Breast epithelium (tissue), 4 donors: Measurements from ENCODE around the gene ZNF554. TPM values are rescaled to one million over a fixed set of nuclear protein-coding genes. Genes with fewer than 3 reads are reported as not detected.
"Not testable (repeated sequence)": the region's sequence is repeated elsewhere in the genome, so short reads cannot be mapped to it uniquely, and the experiment has no call there.

Experiments used
- DNase-seq, 2 donors: peaks; one replicate each; pipeline ENCODE4 v3.0.0-alpha.2; 2019; ENCODE audit warnings: low spot score in 2 of 2
- H3K27ac ChIP-seq, 2 donors: fragments of 200-600 bp; sonication (generic) in 1 of 2; one replicate each; pipeline ENCODE4 v1.5.1; 2016 to 2019; ENCODE audit warnings: mild to moderate bottlenecking in 1 of 2
- H3K27me3 ChIP-seq, 2 donors: fragments of 200-600 bp; sonication (generic) in 1 of 2; one replicate each; pipeline versions ENCODE4 v1.5.1 to v1.6.0; 2017 to 2019; ENCODE audit warnings: control low read depth in 1 of 2, mild to moderate bottlenecking in 1 of 2
- H3K36me3 ChIP-seq: fragments of 200-600 bp; one replicate; pipeline ENCODE4 v1.5.1; 2019
- H3K4me1 ChIP-seq, 2 donors: fragments of 200-600 bp; sonication (generic); one replicate each; pipeline ENCODE4 v1.5.1; 2016 to 2019; ENCODE audit warnings: control low read depth in 1 of 2
- H3K4me3 ChIP-seq, 3 donors: fragments of 200-600 bp; sonication (generic); 1 replicate in 2 of 3; 2 replicates in 1 of 3; pipeline ENCODE4 v1.5.1; 2016 to 2019; ENCODE audit warnings: mild to moderate bottlenecking in 3 of 3, moderate library complexity in 2 of 3
- H3K9me3 ChIP-seq, 2 donors: fragments of 200-600 bp; sonication (generic) in 1 of 2; one replicate each; pipeline ENCODE4 v1.5.1; 2016 to 2019; ENCODE audit warnings: control low read depth in 1 of 2
- POLR2A ChIP-seq: fragments of 450-650 bp; IDR thresholded peaks from one replicate; pipeline ENCODE4 v1.6.1; 2016; ENCODE audit warnings: antibody characterized with exemption, mild to moderate bottlenecking, moderate library complexity
- POLR2AphosphoS5 ChIP-seq, 3 donors: sonication (generic); formaldehyde crosslinking; IDR thresholded peaks; one replicate each; pipeline ENCODE4 v1.6.1; 2017; ENCODE audit warnings: antibody characterized with exemption in 3 of 3
- intact Hi-C: fragments of 100-400 bp; cut with DNase I; formaldehyde crosslinking; loops from one replicate; pipeline ENCODE4 v1.15.1; 2023; ENCODE audit warnings: low total_unique reads
- total RNA-seq, 3 donors: library from RNA; depleted of rRNA; stranded (reverse); fragments of >200 nt; gene quantifications; one replicate each; pipeline ENCODE4 v1.1.0, GENCODE V29; 2016
- TF ChIP-seq, protein P1 (sequence below), 3 donors: fragments of 450-650 bp; IDR thresholded peaks; one replicate each; pipeline ENCODE4 v1.5.1; 2016 to 2017; ENCODE audit warnings: antibody characterized with exemption in 3 of 3, mild to moderate bottlenecking in 3 of 3, moderate library complexity in 3 of 3

The ZNF554 gene
- total RNA-seq, 3 donors from 2014 or later, result 2.1 to 10.4 (median 7.5) TPM

DNA sequence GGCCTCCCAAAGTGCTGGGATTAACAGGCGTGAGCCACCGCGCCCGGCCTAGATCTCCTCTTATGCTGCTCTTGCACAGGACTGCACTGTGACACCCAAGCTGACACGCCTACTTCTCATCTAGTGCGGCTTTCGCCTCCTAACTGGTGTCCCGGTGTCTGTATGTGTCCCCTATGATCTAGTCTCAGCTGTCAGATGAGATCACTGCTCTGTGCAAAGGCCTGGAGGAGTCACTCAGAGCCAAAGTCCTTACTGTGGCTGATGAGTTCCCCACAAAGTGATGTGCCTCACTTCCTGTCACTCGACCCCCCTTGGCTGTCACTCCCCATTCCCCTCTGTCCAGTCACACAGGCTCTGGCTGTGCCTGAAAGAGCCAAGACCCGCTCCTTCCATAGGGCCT lies 50.0 kb downstream of the ZNF554 start:
- Histone ChIP-seq H3K4me1 (no peaks in the 10 kb centered on the region), H3K27me3 (no peaks in the 10 kb centered on the region), H3K27ac (no peak overlapping the region), H3K9me3 (no peaks in the 10 kb centered on the region), H3K4me3 (no peak overlapping the region), H3K36me3 (no peaks in the 10 kb centered on the region)
- intact Hi-C loops, result no loop called here
- TF ChIP-seq POLR2AphosphoS5 (IDR thresholded peaks at IDR 0.05), result no peak
- TF ChIP-seq, protein P1, sequence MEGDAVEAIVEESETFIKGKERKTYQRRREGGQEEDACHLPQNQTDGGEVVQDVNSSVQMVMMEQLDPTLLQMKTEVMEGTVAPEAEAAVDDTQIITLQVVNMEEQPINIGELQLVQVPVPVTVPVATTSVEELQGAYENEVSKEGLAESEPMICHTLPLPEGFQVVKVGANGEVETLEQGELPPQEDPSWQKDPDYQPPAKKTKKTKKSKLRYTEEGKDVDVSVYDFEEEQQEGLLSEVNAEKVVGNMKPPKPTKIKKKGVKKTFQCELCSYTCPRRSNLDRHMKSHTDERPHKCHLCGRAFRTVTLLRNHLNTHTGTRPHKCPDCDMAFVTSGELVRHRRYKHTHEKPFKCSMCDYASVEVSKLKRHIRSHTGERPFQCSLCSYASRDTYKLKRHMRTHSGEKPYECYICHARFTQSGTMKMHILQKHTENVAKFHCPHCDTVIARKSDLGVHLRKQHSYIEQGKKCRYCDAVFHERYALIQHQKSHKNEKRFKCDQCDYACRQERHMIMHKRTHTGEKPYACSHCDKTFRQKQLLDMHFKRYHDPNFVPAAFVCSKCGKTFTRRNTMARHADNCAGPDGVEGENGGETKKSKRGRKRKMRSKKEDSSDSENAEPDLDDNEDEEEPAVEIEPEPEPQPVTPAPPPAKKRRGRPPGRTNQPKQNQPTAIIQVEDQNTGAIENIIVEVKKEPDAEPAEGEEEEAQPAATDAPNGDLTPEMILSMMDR (IDR thresholded peaks at IDR 0.05), result no peak
- TF ChIP-seq POLR2A, result no peak
- no peak for DNase-seq

DNA sequence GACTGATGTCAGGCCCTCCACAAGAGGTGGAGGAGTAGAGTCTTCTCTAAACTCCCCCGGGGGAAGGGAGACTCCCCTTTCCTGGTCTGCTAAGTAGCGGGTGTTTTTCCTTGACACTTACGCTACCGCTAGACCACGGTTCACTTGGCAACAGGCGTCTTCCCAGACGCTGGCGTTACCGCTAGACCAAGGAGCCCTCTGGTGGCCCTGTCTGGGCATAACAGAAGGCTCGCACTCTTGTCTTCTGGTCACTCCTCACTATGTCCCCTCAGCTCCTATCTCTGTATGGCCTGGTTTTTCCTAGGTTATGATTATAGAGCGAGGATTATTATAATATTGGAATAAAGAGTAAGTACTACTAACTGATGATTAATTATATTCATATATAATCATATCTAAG lies 52.5 kb downstream of the ZNF554 start:
- intact Hi-C loops, result not testable (repeated sequence)
- TF ChIP-seq, protein P1 (IDR thresholded peaks at IDR 0.05), result peak in 2 of 3 donors; percentile 12 to 28

DNA sequence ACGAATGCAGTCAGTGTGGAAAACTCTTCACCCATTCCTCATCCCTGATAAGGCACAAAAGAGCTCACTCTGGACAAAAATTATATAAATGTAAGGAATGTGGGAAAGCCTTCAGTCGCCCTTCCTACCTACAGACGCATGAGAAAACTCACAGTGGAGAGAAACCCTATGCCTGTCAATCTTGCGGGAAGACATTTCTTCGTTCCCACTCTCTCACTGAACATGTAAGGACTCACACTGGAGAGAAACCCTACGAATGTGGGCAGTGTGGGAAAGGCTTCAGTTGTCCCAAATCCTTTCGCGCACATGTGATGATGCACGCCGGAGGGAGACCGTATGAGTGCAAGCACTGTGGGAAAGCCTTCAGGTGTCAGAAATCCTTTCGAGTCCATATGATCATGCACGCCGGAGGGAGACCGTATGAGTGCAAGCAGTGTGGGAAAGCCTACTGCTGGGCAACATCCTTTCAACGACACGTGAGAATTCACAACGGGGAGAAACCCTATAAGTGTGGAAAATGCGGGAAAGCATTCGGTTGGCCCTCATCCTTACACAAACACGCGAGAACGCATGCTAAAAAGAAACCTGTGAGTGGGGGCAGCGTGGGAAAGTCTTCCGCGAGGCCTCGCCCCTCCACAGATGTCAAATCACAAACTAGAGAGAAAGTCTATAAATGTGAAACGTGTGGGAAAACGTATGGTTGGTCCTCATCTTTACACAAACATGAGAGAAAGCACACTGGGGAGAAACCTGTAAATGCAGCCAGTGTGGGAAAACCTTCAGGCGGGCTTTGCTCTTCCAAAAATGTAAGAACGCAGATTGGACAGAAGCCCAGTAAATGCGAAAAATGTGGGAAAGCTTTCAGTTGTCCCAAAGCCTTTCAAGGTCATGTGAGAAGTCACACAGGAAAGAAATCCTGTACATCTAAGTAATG lies 58.0 kb downstream of the ZNF554 start:
- TF ChIP-seq, protein P1 (IDR thresholded peaks at IDR 0.05), result no peak
- TF ChIP-seq POLR2AphosphoS5 (IDR thresholded peaks at IDR 0.05), result no peak
- TF ChIP-seq POLR2A, result no peak
- Histone ChIP-seq H3K36me3 (no peaks in the 10 kb centered on the region), H3K4me3 (no peak overlapping the region), H3K27ac (no peak overlapping the region), H3K27me3 (no peaks in the 10 kb centered on the region), H3K4me1 (no peaks in the 10 kb centered on the region), H3K9me3 (peaks cover 24% of the 10 kb centered on the region in 2 donors)
- DNase-seq, result no peak
- intact Hi-C loops, result no loop called here

More for the DNA sequence above, 52.5 kb downstream of the ZNF554 start:
- H3K36me3 ChIP-seq, H3K4me3 ChIP-seq, H3K4me1 ChIP-seq, H3K27ac ChIP-seq, DNase-seq, H3K27me3 ChIP-seq: not testable (repeated sequence)
- peaks cover 6 to 10% of the 10 kb centered on the region in 2 donors for H3K9me3 ChIP-seq

DNA sequence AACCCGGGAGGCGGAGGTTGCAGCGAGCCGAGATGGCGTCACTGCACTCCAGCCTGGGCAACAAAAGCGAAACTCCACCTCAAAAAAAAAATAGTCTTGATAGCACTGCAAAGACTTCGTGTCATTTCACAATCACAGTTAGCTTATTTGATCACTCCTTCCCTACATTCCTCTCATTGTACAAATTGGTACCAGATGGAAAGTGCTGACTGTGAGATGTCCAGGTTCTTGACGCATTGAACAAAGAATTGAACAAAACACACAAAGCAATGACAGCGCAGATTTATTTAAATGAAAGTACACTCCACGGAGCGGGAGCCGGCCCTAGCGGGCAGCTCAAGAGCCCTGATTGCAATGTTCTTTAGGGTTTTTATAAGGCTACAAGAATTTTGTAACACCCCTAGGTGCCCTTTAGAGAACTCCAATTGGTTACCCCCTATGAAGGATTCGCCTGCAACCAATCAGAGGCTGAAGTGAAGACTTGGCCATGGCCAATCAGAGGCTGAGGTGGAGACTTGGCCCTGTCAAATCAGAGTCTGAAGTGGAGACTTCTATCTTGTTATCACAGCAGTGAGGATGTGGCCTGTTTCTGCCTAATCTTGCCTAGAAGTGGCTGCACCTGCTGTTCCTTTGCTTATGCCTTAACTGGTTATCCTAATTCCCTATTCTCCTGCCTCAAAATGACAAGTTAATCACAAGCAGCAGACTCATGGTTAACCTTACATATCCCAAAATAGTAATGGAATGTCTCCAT lies 64.2 kb downstream of the ZNF554 start:
- no peak for TF ChIP-seq POLR2AphosphoS5 (IDR thresholded peaks at IDR 0.05)
- TF ChIP-seq, protein P1 (IDR thresholded peaks at IDR 0.05), result no peak
- TF ChIP-seq POLR2A, result no peak
- Histone ChIP-seq H3K27me3 (no peaks in the 10 kb centered on the region), H3K4me3 (no peak overlapping the region), H3K9me3 (peaks cover 0 to under 1% of the 10 kb centered on the region in 2 donors), H3K27ac (no peak overlapping the region), H3K36me3 (no peaks in the 10 kb centered on the region), H3K4me1 (no peaks in the 10 kb centered on the region)
- intact Hi-C loops, result no loop called here
- DNase-seq, result no peak

DNA sequence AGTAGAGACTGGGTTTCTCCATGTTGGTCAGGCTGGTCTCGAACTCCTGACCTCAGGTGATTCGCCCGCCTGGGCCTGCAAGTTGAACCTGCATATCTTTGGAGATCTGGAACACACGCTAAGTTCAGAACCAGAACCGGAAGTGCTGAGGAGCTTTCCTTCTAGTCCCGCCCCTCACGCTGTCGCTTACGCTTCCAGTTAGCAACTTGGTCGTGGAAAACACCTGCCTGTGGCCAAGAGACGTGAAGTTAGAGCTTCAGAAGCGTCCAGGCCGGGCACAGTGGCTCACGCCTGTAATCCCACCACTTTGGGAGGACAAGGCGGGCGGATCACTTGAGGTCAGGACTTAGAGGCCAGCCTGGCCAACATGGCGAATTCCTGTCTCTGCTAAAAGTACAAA lies 66.1 kb downstream of the ZNF554 start:
- Histone ChIP-seq H3K36me3 (no peaks in the 10 kb centered on the region), H3K9me3 (no peaks in the 10 kb centered on the region), H3K27me3 (no peaks in the 10 kb centered on the region), H3K4me3 (no peak overlapping the region), H3K27ac (no peak overlapping the region), H3K4me1 (no peaks in the 10 kb centered on the region)
- DNase-seq, result no peak
- intact Hi-C loops, result no loop called here
- TF ChIP-seq, protein P1 (IDR thresholded peaks at IDR 0.05), result no peak
- TF ChIP-seq POLR2AphosphoS5 (IDR thresholded peaks at IDR 0.05), result no peak
- TF ChIP-seq POLR2A, result no peak
